NT2/D1 (cell line): ENCODE measurements around the gene MTHFD2L.

ENCODE experiments used
- DNase-seq: peaks from one replicate; pipeline ENCODE4 v3.0.0-alpha.2; 2011; ENCODE audit warnings: low read depth, low spot score
- H3K27me3 ChIP-seq: 2 replicates; pipeline ENCODE4 v1.6.0; 2011; ENCODE audit warnings: mild to moderate bottlenecking; ENCODE audit not compliant: insufficient read length, insufficient read depth
- H3K36me3 ChIP-seq: 2 replicates; pipeline ENCODE4 v1.6.1; 2011; ENCODE audit warnings: mild to moderate bottlenecking, low read length, mixed read lengths; ENCODE audit not compliant: insufficient read depth, insufficient read length
- H3K4me1 ChIP-seq: 2 replicates; pipeline ENCODE4 v1.5.1; 2011; ENCODE audit not compliant: insufficient read depth, insufficient read length
- H3K4me3 ChIP-seq: 2 replicates; pipeline ENCODE4 v1.5.1; 2011; ENCODE audit warnings: low read depth; ENCODE audit not compliant: insufficient read length
- H3K9ac ChIP-seq: 2 replicates; pipeline ENCODE4 v1.6.0; 2011; ENCODE audit warnings: low read depth; ENCODE audit not compliant: insufficient read length
- H3K9me3 ChIP-seq: 2 replicates; pipeline ENCODE4 v1.5.1; 2011; ENCODE audit warnings: mild to moderate bottlenecking, low read length; ENCODE audit not compliant: insufficient read depth
- SUZ12 ChIP-seq: IDR thresholded peaks from 2 replicates; pipeline ENCODE4 v1.6.1; 2011; ENCODE audit not compliant: insufficient read length, insufficient read depth; ENCODE audit errors: extremely low read depth
- YY1 ChIP-seq: IDR thresholded peaks from 2 replicates; pipeline ENCODE4 v1.6.1; 2011; ENCODE audit not compliant: insufficient read length, insufficient read depth
- ZNF274 ChIP-seq: IDR thresholded peaks from 2 replicates; pipeline ENCODE4 v1.6.1; 2011; ENCODE audit warnings: mild to moderate bottlenecking, low read depth, low read length

MTHFD2L gene

DNA sequence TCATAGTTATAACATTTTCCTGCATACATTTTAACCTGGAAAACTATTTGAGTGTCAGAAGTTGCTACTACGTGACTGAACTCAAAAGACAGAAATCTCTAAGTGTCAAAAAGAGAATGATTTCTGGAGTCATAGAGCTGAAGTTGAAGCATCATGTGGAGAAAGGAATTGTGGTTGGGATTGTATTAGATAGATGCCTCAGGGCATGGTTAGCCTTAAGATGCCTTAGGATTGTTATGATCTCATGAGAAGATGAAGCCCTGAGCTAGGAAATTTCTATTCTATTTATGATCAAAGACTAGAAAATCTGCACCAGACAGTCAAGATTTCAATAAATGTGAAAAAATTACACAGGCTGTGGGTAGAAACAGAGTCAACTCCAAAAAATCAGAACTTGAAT lies 170.6 kb downstream of the MTHFD2L start:
- no peak overlapping the region for H3K4me3 ChIP-seq

DNA sequence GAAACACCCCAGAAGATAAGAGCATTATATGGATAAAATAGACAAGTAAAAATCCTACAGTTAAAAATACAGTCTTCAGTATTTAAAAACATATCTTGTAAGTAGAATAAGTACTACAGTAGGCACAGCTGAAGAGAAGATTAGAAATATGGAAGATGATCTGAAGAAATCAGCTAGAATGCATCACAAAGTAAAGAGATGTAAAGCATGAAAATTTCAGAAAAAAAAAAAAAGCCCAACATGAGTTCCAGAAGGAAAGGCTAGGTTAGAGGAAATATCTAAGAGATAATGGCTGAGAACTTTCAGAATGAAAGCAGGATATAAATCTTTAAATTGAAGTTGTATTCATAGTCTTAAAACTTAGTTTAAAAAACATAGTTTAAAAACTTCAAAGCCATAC lies 171.4 kb downstream of the MTHFD2L start:
- no peak overlapping the region for H3K4me3 ChIP-seq
- no peaks in the 10 kb centered on the region for H3K27me3 ChIP-seq
- no peaks in the 10 kb centered on the region for H3K4me1 ChIP-seq
- TF ChIP-seq ZNF274 (no peak), SUZ12 (no peak), YY1 (no peak)
- no peaks in the 10 kb centered on the region; the same call in 1 of the 2 replicates for H3K9me3 ChIP-seq
- H3K9ac ChIP-seq, result no peak overlapping the region
- no peaks in the 10 kb centered on the region for H3K36me3 ChIP-seq
- no peak for DNase-seq

More for the DNA sequence above, 170.6 kb downstream of the MTHFD2L start:
- Histone ChIP-seq H3K9me3 (no peaks in the 10 kb centered on the region), H3K27me3 (no peaks in the 10 kb centered on the region), H3K36me3 (no peaks in the 10 kb centered on the region), H3K9ac (no peak overlapping the region), H3K4me1 (no peaks in the 10 kb centered on the region)
- TF ChIP-seq YY1, result no peak
- TF ChIP-seq SUZ12, result no peak
- no peak for DNase-seq

DNA sequence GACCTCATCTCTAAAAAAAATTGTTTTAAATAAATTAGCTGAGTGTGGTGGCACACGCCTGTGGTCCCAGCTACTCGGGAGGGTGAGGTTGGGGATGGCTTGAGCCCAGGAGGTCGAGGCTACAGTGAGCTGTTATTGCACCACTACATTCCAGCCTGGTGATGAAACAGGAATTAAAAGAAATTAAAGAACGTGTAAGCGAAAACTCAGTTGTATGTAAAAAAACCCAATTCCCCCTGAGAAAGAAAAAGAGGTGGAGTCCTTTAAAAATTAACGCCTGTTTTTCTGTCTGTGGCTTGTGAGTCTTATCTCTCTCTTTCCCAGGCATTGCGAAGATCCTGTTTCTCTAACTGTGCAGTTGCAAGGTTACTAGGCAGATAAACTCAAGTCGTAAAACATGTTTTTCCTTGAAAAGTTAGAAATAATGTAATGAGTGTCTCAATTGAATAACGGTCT lies 172.4 kb downstream of the MTHFD2L start:
- H3K4me3 ChIP-seq, result no peak overlapping the region
- H3K9me3 ChIP-seq, result no peaks in the 10 kb centered on the region; the same call in 1 of the 2 replicates
- no peak overlapping the region for H3K9ac ChIP-seq
- no peaks in the 10 kb centered on the region for H3K36me3 ChIP-seq
- TF ChIP-seq SUZ12 (no peak), ZNF274 (no peak), YY1 (no peak)
- DNase-seq, result no peak
- no peaks in the 10 kb centered on the region for H3K4me1 ChIP-seq
- H3K27me3 ChIP-seq, result no peaks in the 10 kb centered on the region

DNA sequence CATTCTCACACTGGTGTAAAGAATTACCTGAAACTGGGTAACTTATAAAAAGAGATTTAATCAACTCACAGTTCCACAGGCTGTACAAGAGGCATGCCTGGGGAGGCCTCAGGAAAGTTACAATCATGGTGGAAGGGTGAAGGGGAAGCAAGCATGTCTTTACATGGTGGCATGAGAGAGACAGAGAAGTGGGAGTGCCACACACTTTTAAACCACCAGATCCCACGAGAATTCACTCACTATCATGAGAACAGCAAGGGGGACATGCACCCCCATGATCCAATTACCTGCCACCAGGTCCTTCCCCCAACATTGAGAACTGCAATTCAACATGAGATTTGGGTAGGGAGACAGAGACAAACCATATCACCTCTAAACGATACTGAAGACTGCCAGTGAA lies 173.3 kb downstream of the MTHFD2L start:
- H3K9me3 ChIP-seq, result no peaks in the 10 kb centered on the region; the same call in 1 of the 2 replicates
- TF ChIP-seq SUZ12 (no peak), ZNF274 (no peak), YY1 (no peak)
- no peaks in the 10 kb centered on the region for H3K4me1 ChIP-seq
- DNase-seq, result no peak
- H3K27me3 ChIP-seq, result no peaks in the 10 kb centered on the region
- H3K36me3 ChIP-seq, result no peaks in the 10 kb centered on the region
- no peak overlapping the region for H3K4me3 ChIP-seq
- no peak overlapping the region for H3K9ac ChIP-seq

DNA sequence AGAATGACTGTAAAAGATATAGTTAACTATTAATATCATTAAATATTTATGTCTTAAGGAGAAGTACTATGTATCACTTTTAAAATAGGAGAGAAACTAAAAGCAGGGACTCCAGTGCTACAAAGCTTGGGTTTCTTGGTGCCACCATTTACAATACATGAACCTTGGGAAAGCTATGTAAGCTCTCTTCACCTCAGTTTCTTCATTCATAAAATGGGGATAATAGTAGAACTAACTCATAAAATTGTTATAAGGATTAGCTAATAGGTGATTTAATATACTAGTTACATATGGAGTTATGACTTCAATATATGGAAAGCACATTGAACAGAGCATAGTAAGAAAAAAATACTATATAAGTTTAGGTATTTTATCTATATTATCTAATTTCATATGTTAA lies 174.0 kb downstream of the MTHFD2L start:
- H3K4me3 ChIP-seq, result no peak overlapping the region
- no peaks in the 10 kb centered on the region for H3K4me1 ChIP-seq
- H3K27me3 ChIP-seq, result no peaks in the 10 kb centered on the region
- DNase-seq, result no peak
- TF ChIP-seq ZNF274 (no peak), SUZ12 (no peak)
- no peak overlapping the region for H3K9ac ChIP-seq
- no peaks in the 10 kb centered on the region for H3K36me3 ChIP-seq
- H3K9me3 ChIP-seq, result no peaks in the 10 kb centered on the region; the same call in 1 of the 2 replicates

DNA sequence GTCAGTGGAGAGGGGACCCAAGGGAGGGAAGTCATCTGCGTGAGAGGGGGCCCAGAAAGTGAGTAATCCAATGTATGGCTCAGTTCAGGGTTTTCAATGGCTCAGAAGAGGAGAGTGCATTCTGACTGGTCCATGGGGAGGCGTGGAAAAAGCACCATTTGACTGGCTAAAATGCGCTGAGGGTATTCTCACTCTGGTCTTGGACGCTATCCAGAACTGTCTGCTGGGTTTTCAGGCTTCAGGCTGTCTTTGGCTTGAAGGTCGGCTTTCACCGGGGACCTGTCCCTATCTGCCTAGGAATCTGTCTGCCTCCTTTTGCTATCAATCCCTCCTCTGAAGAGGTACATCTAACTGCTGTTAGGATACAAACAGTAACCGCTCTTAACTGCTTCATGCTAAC lies 176.7 kb downstream of the MTHFD2L start:
- no peaks in the 10 kb centered on the region for H3K36me3 ChIP-seq
- H3K4me3 ChIP-seq, result no peak overlapping the region
- H3K4me1 ChIP-seq, result no peaks in the 10 kb centered on the region
- no peaks in the 10 kb centered on the region for H3K27me3 ChIP-seq
- H3K9me3 ChIP-seq, result no peaks in the 10 kb centered on the region; the same call in 1 of the 2 replicates
- H3K9ac ChIP-seq, result no peak overlapping the region
- TF ChIP-seq SUZ12, result no peak
- TF ChIP-seq ZNF274, result no peak
- TF ChIP-seq YY1, result no peak
- DNase-seq, result no peak

DNA sequence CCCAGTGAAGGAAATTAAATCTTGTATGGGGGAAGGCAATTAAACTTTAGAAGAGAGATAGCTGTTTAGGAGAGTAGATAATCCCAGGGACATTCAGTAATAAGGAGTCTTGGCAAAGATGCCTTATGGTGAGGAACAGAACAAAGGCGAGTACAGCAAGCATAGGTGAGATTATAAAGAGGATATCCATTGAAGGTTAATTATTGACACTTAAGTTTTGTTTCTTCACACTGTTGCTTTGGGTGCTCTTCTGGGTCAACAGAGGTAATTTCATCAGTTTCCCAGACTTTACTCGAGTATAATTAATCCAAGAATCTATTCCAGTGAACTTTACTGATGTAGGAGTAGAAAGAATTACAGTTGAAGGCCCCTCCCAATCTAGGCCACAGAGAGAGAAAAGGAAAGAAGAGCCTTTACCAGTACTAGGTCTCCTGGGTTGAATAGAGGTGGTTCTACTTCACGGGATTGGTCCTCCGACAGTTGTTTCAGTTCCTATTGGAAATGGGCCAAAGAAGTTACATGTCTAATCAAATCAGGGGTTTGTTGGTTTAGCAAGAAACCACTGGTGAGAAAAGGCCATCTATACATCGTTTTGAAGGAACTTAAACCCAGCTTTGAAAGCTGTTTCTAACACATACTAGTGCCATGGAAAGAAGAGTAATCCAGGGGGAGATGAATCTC lies 177.6 kb downstream of the MTHFD2L start:
- H3K4me3 ChIP-seq, result no peak overlapping the region
- no peak for DNase-seq

DNA sequence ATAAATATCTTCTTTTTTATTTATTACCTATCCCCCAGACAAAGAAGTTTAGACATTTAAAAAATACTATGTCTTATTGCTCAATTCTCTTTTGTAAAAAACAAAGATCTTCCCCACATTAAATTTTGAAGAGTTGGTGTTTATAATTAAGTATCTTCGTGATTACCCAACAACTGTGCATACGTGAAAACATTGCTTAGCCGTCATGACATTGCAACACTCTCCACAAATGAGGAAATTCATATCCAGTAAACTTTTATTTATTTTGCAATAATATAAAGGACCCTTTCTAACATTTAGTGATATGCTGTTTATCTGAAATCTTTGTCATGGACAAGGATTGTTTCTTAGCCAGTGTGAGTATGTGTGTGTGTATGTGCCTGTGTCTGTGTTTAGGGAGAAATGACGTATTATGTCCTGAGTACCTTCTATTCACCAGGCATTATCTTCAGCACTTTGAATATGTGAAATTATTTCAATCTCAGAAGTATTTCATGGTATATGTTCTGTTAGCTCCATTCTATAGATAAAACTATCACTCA lies 180.9 kb downstream of the MTHFD2L start:
- H3K9ac ChIP-seq, result no peak overlapping the region
- no peaks in the 10 kb centered on the region for H3K36me3 ChIP-seq
- peaks cover 13% of the 10 kb centered on the region for H3K9me3 ChIP-seq
- DNase-seq, result no peak
- TF ChIP-seq YY1 (no peak), SUZ12 (no peak), ZNF274 (no peak)
- H3K4me3 ChIP-seq, result no peak overlapping the region
- H3K27me3 ChIP-seq, result no peaks in the 10 kb centered on the region
- H3K4me1 ChIP-seq, result no peaks in the 10 kb centered on the region

More for the DNA sequence above, 177.6 kb downstream of the MTHFD2L start:
- TF ChIP-seq ZNF274, result no peak
- no peak for TF ChIP-seq YY1
- no peak for TF ChIP-seq SUZ12
- H3K27me3 ChIP-seq, result no peaks in the 10 kb centered on the region
- H3K9me3 ChIP-seq, result no peaks in the 10 kb centered on the region; the same call in 1 of the 2 replicates
- H3K4me1 ChIP-seq, result no peaks in the 10 kb centered on the region
- H3K9ac ChIP-seq, result no peak overlapping the region
- H3K36me3 ChIP-seq, result no peaks in the 10 kb centered on the region
